GM12872 (cell line): ENCODE results near the gene SLC47A1.

Source experiments
- TF ChIP-seq, protein P1 (sequence below): IDR thresholded peaks from 3 replicates; pipeline ENCODE4 v1.5.1; 2011; ENCODE audit warnings: low read depth, mild to moderate bottlenecking, low read length, moderate library complexity; ENCODE audit not compliant: insufficient read depth

Gene SLC47A1

GRCh38 chr17:19555746-19556145, 22.1 kb downstream of the SLC47A1 start:
- TF ChIP-seq, protein P1, sequence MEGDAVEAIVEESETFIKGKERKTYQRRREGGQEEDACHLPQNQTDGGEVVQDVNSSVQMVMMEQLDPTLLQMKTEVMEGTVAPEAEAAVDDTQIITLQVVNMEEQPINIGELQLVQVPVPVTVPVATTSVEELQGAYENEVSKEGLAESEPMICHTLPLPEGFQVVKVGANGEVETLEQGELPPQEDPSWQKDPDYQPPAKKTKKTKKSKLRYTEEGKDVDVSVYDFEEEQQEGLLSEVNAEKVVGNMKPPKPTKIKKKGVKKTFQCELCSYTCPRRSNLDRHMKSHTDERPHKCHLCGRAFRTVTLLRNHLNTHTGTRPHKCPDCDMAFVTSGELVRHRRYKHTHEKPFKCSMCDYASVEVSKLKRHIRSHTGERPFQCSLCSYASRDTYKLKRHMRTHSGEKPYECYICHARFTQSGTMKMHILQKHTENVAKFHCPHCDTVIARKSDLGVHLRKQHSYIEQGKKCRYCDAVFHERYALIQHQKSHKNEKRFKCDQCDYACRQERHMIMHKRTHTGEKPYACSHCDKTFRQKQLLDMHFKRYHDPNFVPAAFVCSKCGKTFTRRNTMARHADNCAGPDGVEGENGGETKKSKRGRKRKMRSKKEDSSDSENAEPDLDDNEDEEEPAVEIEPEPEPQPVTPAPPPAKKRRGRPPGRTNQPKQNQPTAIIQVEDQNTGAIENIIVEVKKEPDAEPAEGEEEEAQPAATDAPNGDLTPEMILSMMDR, result no peak

DNA sequence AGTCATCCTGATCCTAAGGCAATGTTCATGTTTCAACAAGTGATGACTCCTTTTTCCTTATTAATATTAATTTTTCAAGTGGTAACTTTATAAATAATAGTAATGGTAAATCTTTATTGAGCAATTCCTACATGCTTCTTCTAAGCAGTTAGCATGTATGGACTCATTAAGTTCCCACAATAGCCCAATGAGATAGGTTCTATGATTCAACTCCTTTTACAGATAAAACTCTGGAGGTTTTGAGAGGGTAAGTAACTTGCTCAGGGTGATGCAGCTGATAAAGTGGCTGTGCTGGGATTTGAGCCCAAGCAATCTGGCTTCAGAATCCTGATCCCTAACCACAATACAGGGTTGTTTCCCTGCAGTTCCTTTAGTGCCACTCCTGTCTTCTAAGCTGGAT, 25.3 kb downstream of the SLC47A1 start:
- TF ChIP-seq, protein P1, result no peak

DNA sequence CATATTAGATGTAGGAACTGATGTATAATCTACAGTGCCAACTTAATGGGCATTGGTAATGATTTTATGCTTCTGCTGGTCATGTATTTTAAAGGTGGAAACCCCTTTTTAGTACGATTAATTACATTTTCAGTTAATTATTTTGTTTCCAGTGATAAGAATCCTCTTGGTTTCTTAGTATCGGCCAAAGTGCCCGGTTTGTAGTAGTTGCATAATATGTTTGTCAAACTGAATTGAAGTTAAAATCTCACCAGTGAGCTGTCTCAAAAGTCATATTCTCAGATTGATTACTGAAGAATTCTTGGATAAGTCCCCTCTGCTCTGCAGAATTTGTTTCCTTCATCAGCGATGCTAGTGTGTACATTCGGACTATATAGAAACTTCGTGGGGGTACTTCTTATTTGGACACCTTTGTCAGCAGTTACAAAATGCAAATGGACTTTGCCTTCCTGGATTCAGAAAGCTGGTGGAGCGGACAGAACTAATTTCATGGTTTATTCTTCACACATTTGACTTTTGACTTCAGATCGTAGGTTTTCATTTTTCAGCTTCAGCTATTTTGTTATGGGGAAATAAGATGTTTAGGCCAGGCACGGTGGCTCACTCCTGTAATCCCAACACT, 28.2 kb downstream of the SLC47A1 start:
- TF ChIP-seq, protein P1, result no peak

DNA sequence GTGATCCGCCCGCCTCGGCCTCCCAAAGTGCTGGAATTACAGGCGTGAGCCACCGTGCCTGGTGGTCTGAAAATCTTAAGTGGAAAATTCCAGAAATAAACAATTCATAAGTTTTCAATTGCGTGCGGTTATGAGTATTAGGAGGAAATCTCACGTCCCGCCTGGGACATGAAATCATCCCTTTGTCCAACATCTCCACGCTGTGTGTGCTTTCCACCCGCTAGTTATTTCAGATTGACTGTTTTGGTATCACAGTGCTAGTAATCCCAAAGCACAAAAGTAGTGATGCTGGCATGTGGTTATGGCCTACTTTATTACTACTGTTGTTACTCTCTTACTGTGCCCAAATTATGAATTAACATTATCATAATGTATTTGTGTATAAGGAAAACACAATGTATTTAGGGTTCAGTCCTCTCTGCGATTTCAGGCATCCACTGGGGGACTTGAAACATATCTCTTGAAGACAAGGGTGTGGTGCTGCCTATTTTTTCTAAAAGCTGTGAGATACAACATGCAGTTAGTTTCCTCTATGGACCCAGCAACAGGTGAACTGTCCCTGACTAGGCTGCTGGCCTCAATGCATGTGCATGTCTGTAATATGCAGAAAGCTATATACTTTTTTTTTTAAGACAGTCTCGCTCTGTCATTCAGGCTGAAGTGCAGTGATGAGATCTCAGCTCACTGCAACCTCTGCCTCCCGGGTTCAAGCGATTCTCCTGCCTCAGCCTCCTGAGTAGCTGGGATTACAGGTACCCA, 32.3 kb downstream of the SLC47A1 start:
- TF ChIP-seq, protein P1, result no peak

DNA sequence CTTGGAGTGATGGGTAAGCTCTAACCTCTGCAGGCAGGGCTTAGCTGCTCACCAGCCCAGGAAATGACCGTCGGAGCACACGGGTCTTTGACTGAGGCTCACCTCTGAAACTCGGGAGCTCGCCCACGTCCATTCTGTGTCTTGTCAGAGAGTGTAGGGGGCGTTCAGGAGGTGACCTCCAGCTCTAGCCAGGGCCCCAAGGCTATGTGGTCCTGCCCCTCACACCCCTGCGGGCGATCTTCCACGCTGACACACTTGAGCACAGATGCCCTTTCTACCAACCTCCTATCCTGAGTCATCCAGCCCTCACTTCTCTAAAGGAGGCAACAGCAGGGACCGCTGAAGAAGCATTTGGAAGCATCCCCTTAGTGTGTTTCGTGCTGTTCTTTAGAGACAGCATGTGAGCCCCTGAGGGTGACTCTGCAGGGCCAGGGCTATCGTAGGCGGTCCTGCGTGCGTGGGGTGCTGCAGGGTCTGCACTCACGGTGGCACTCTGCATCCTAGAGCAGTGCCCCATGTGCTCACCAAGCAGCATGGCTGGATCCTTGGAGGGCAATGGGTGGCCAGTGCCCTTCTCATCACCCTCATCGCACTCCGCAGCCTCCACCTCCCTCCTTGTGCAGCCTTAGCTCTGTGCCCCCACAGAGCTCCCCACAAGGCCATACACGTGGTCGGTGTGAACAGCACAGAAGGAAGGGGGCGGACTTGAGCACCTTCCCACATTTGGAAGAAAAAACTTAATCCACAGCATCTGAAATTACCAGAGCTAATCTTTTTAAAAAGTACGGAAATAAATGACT, 33.8 kb downstream of the SLC47A1 start:
- TF ChIP-seq, protein P1, result no peak

DNA sequence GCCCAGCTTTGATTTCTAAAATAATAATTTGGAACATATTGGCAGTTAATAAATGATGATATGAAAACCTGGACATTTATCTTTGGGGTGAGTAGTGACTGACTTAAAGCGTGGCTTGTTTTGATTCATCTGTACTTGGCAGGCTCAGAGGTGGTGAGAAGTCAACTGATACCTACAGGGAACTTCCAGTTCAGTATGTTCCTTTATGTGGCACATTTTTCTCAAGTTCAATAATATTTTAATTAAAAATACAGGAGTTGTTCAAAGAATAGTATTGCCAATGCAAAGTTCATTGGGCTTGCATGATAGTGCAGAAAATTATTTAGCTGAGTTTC, 34.3 kb downstream of the SLC47A1 start:
- TF ChIP-seq, protein P1, result no peak

DNA sequence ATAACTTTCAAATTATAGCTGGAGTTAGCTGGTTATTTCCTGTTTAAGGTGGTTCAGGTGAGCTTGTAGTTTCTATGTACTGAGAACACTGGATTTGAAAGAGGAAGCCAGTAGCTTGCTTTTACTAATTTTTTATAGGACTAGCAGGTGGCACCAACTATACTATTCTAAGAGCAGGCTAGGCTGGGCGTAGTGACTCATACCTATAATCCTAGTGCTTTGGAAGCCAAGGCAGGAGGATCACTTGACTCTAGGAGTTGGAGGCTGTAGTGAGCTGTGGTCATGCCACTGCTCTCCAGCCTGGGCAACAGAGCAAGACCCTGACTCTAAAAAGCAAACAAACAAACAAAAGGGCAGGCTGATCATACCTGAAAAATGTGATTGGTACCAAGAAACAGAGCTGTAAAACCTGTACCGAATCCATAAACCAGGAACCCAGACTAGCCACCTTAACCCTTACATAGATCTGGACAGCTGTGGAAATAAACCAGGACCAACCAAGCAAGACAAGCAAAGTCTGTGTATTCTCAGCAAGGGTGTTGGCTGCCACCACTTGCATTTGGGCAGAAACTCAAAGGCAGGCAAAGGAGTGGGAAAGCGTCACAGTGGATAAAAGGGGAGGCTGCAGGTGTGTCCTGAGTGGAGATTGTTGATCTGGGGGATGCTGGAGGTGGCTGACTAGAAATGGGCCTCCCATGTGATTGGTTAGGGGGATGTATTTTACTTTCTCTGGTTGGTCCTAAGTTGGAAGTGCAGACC, 36.3 kb downstream of the SLC47A1 start:
- TF ChIP-seq, protein P1, result no peak
